Sigmoid colon (tissue), 7 donors: ENCODE measurements around the gene FCRLB. TPM values are rescaled to one million over a fixed set of nuclear protein-coding genes. Genes with fewer than 3 reads are reported as not detected.

ENCODE experiments used
- DNase-seq: peaks from one replicate; pipeline ENCODE4 v3.0.0-alpha.2; 2019
- H3K27ac ChIP-seq, 4 donors: fragments of 200-600 bp; sonication (generic); one replicate each; pipeline ENCODE4 v1.5.1; 2016 to 2019; ENCODE audit warnings: mild to moderate bottlenecking in 1 of 4
- H3K27me3 ChIP-seq, 3 donors: fragments of 200-600 bp; sonication (generic); one replicate each; pipeline ENCODE4 v1.5.1; 2019; ENCODE audit warnings: mild to moderate bottlenecking in 1 of 3
- H3K36me3 ChIP-seq, 4 donors: fragments of 200-600 bp; sonication (generic); one replicate each; pipeline ENCODE4 v1.5.1; 2016 to 2019
- H3K4me1 ChIP-seq, 4 donors: fragments of 200-600 bp; sonication (generic); one replicate each; pipeline ENCODE4 v1.5.1; 2017 to 2019
- H3K4me3 ChIP-seq, 4 donors: fragments of 200-600 bp; sonication (generic); one replicate each; pipeline ENCODE4 v1.5.1; 2017 to 2019; ENCODE audit warnings: mild to moderate bottlenecking in 2 of 4, moderate library complexity in 1 of 4
- H3K9me3 ChIP-seq, 4 donors: fragments of 200-600 bp in 3 of 4; sonication (generic) in 3 of 4; one replicate each; pipeline versions ENCODE4 v1.5.1 to v1.6.1; 2013 to 2019
- CTCF ChIP-seq, 4 experiments: fragments of 450-650 bp in 3 of 4; fragments of 200-600 bp in 1 of 4; IDR thresholded peaks; one replicate each; pipeline ENCODE4 v1.5.1; 2016 to 2019; ENCODE audit warnings: antibody characterized with exemption in 4 of 4, mild to moderate bottlenecking in 3 of 4, moderate library complexity in 2 of 4
- EP300 ChIP-seq, 4 donors: sonication (generic); formaldehyde crosslinking; IDR thresholded peaks; one replicate each; pipeline ENCODE4 v1.6.1; 2017; ENCODE audit warnings: antibody characterized with exemption in 4 of 4
- POLR2A ChIP-seq, 2 donors: fragments of 450-650 bp; IDR thresholded peaks; one replicate each; pipeline ENCODE4 v1.6.1; 2016; ENCODE audit warnings: antibody characterized with exemption in 2 of 2, mild to moderate bottlenecking in 2 of 2, moderate library complexity in 2 of 2
- POLR2AphosphoS5 ChIP-seq, 4 donors: sonication (generic); formaldehyde crosslinking; IDR thresholded peaks; one replicate each; pipeline ENCODE4 v1.6.1; 2017; ENCODE audit warnings: antibody characterized with exemption in 4 of 4
- WGBS, 2 donors: extraction: QIAGEN DNeasy Blood & Tissue Kit; methylation state at CpG; one replicate each; pipeline ENCODE4 v1.1.7; 2013; 5-methylcytosine and 5-hydroxymethylcytosine counted together
- intact Hi-C: fragments of 100-400 bp; cut with DNase I; formaldehyde crosslinking; loops from one replicate; pipeline ENCODE4 v1.15.1; 2023
- polyA plus RNA-seq, 3 donors: library from polyadenylated mRNA; stranded (reverse); fragments of 200-250 nt; gene quantifications; one replicate each; pipeline ENCODE4 v1.2.3, GENCODE V29; 2013
- total RNA-seq, 4 donors: library from RNA; depleted of rRNA; stranded (reverse); fragments of >200 nt; gene quantifications; one replicate each; pipeline ENCODE4 v1.1.0, GENCODE V29; 2016
- donor health status: healthy with polysubstance abuse.
- donor health status: Bipolar disorder and iron deficiency.
- donor health status: healthy.

Gene FCRLB
- total and polyA plus RNA-seq, 7 donors, result 0.23 to 0.95 (median 0.82) TPM; not detected in 2

- intact Hi-C loops, result no loop called here
- no peak overlapping the region for H3K27ac ChIP-seq
- no peaks in the 10 kb centered on the region for H3K9me3 ChIP-seq
- TF ChIP-seq CTCF (IDR thresholded peaks at IDR 0.05) (no peak), POLR2AphosphoS5 (IDR thresholded peaks at IDR 0.05) (no peak), POLR2A (IDR thresholded peaks at IDR 0.05) (no peak)
- WGBS, 2 donors, result 90 to 91% methylated on average over 3 of the region's 3 CpGs
- no peaks in the 10 kb centered on the region for H3K27me3 ChIP-seq
- no peaks in the 10 kb centered on the region for H3K36me3 ChIP-seq
- no peak overlapping the region for H3K4me3 ChIP-seq
- no peaks in the 10 kb centered on the region for H3K4me1 ChIP-seq
- DNase-seq, result no peak
Observed at GRCh38 chr1:161735837-161736236, 14.5 kb downstream of the FCRLB start.

- no peak overlapping the region for H3K4me3 ChIP-seq
- no peak for TF ChIP-seq EP300 (IDR thresholded peaks at IDR 0.05)
- TF ChIP-seq CTCF (IDR thresholded peaks at IDR 0.05), result no peak
- no peak for TF ChIP-seq POLR2A (IDR thresholded peaks at IDR 0.05)
- TF ChIP-seq POLR2AphosphoS5 (IDR thresholded peaks at IDR 0.05), result no peak
- H3K36me3 ChIP-seq, result no peaks in the 10 kb centered on the region
- H3K27ac ChIP-seq, result no peak overlapping the region
- no peaks in the 10 kb centered on the region for H3K9me3 ChIP-seq
- DNase-seq, result no peak
- no peaks in the 10 kb centered on the region for H3K4me1 ChIP-seq
- WGBS, 2 donors, result 56 to 74% methylated on average over 4 of the region's 4 CpGs
- intact Hi-C loops, result no loop called here
- H3K27me3 ChIP-seq, result no peaks in the 10 kb centered on the region
Observed at GRCh38 chr1:161736335-161736969, 15.1 kb downstream of the FCRLB start.

GRCh38 chr1:161737625-161738024, 16.3 kb downstream of the FCRLB start:
- no peaks in the 10 kb centered on the region for H3K9me3 ChIP-seq
- no peaks in the 10 kb centered on the region for H3K27me3 ChIP-seq
- H3K27ac ChIP-seq, result no peak overlapping the region
- no peak for TF ChIP-seq CTCF (IDR thresholded peaks at IDR 0.05)
- no peak for TF ChIP-seq POLR2AphosphoS5 (IDR thresholded peaks at IDR 0.05)
- no peak for TF ChIP-seq EP300 (IDR thresholded peaks at IDR 0.05)
- TF ChIP-seq POLR2A (IDR thresholded peaks at IDR 0.05), result no peak
- no peaks in the 10 kb centered on the region for H3K36me3 ChIP-seq
- no peak for DNase-seq
- H3K4me3 ChIP-seq, result no peak overlapping the region
- intact Hi-C loops, result no loop called here
- no peaks in the 10 kb centered on the region for H3K4me1 ChIP-seq
- WGBS, 2 donors, result 74 to 82% methylated on average over 2 of the region's 2 CpGs

GRCh38 chr1:161738627-161739287, 17.4 kb downstream of the FCRLB start:
- peak; percentile 69 for DNase-seq
- Histone ChIP-seq H3K4me1 (no peaks in the 10 kb centered on the region), H3K9me3 (no peaks in the 10 kb centered on the region), H3K27me3 (no peaks in the 10 kb centered on the region), H3K4me3 (no peak overlapping the region), H3K36me3 (no peaks in the 10 kb centered on the region), H3K27ac (peak overlapping the region in 3 of 4 donors; percentile 27 to 29 (median 28))
- no peak for TF ChIP-seq POLR2AphosphoS5 (IDR thresholded peaks at IDR 0.05)
- no peak for TF ChIP-seq CTCF (IDR thresholded peaks at IDR 0.05)
- WGBS, 2 donors, result 73 to 85% methylated on average over 4 of the region's 4 CpGs
- intact Hi-C loops, result no loop called here
